ENCODE results near the gene ACSL5.

Gene ACSL5

GRCh38 chr10:112467541-112468075 lies 93.7 kb downstream of the ACSL5 start:
- no peak for DNase-seq

- DNase-seq = peak; percentile 22
These were observed 98.1 kb downstream of the ACSL5 start for GRCh38 chr10:112471878-112472487.

GRCh38 chr10:112475575-112476218 lies 101.8 kb downstream of the ACSL5 start:
- DNase-seq = no peak

All from NCI-H446 treated with DMSO at 0.1 percent for 48 hours (cell line).